HG03060 (cell line): ENCODE data around the gene ARHGAP24.
"Not testable (repeated sequence)": the region's sequence is repeated elsewhere in the genome, so short reads cannot be mapped to it uniquely, and the experiment has no call there.

Experiments
- ATAC-seq: cut with Tn5 transposase; IDR thresholded peaks from one replicate; pipeline ENCODE4 v1.9.1; 2021; ENCODE audit warnings: low read depth, moderate number of reproducible peaks; ENCODE audit not compliant: unreplicated experiment

ARHGAP24 gene

GRCh38 chr4:85798012-85798770 is 323.2 kb downstream of the ARHGAP24 start:
- no peak for ATAC-seq

GRCh38 chr4:85803856-85804255 is 328.9 kb downstream of the ARHGAP24 start:
- no peak for ATAC-seq

GRCh38 chr4:85805891-85806290 is 330.9 kb downstream of the ARHGAP24 start:
- no peak for ATAC-seq

- ATAC-seq: no peak
These were observed 331.4 kb downstream of the ARHGAP24 start for GRCh38 chr4:85806334-85806733.

- no peak for ATAC-seq
These were observed 332.4 kb downstream of the ARHGAP24 start for GRCh38 chr4:85807247-85807950.

- ATAC-seq: no peak
These were observed 333.2 kb downstream of the ARHGAP24 start for GRCh38 chr4:85808104-85808503.

- no peak for ATAC-seq
These were observed 333.9 kb downstream of the ARHGAP24 start for GRCh38 chr4:85808864-85809263.

GRCh38 chr4:85812776-85813175 is 337.8 kb downstream of the ARHGAP24 start:
- ATAC-seq: no peak

GRCh38 chr4:85815796-85816459 is 341.0 kb downstream of the ARHGAP24 start:
- ATAC-seq: no peak

GRCh38 chr4:85818700-85819099 is 343.8 kb downstream of the ARHGAP24 start:
- no peak for ATAC-seq

GRCh38 chr4:85820101-85820500 is 345.2 kb downstream of the ARHGAP24 start:
- ATAC-seq: not testable (repeated sequence)

GRCh38 chr4:85821688-85822455 is 346.9 kb downstream of the ARHGAP24 start:
- no peak for ATAC-seq

GRCh38 chr4:85823295-85823694 is 348.3 kb downstream of the ARHGAP24 start:
- no peak for ATAC-seq

GRCh38 chr4:85824166-85824945 is 349.4 kb downstream of the ARHGAP24 start:
- no peak for ATAC-seq

- peak; percentile 51 for ATAC-seq
These were observed 351.2 kb downstream of the ARHGAP24 start for GRCh38 chr4:85826060-85826678.

GRCh38 chr4:85828027-85828890 is 353.3 kb downstream of the ARHGAP24 start:
- ATAC-seq: no peak

- ATAC-seq: no peak
These were observed 354.5 kb downstream of the ARHGAP24 start for GRCh38 chr4:85829276-85830051.

- no peak for ATAC-seq
These were observed 356.7 kb downstream of the ARHGAP24 start for GRCh38 chr4:85831647-85832046.
